Memory B cell (primary cell): ENCODE measurements around the gene DNAJC1.
"Not testable (repeated sequence)": the region's sequence is repeated elsewhere in the genome, so short reads cannot be mapped to it uniquely, and the experiment has no call there.

ENCODE experiments used
- ATAC-seq: fragments of 150-1000 bp; cut with Tn5 transposase; 2 replicates; pipeline ENCODE4 v1.10.0; 2021; ENCODE audit warnings: low read depth, mild to moderate bottlenecking, moderate library complexity
- DNase-seq, 2 donors: peaks; one replicate each; pipeline ENCODE4 v3.0.0; 2022; ENCODE audit warnings: low spot score in 2 of 2
- H3K27ac Mint-ChIP-seq: one replicate; pipeline ENCODE4 v1.8.0; 2022; ENCODE audit warnings: mild to moderate bottlenecking, moderate library complexity, mixed read lengths
- H3K27me3 Mint-ChIP-seq: one replicate; pipeline ENCODE4 v1.8.0; 2022; ENCODE audit warnings: mixed read lengths
- H3K36me3 Mint-ChIP-seq: one replicate; pipeline ENCODE4 v1.8.0; 2022; ENCODE audit warnings: mild to moderate bottlenecking, mixed read lengths
- H3K4me1 Mint-ChIP-seq: one replicate; pipeline ENCODE4 v1.8.0; 2022; ENCODE audit warnings: mixed read lengths
- H3K4me3 Mint-ChIP-seq: one replicate; pipeline ENCODE4 v1.8.0; 2022; ENCODE audit warnings: mild to moderate bottlenecking, moderate library complexity, mixed read lengths
- H3K9me3 Mint-ChIP-seq: one replicate; pipeline ENCODE4 v1.8.0; 2022; ENCODE audit warnings: mixed read lengths

The DNAJC1 gene

GRCh38 chr10:21889477-21890275, 113.9 kb downstream of the DNAJC1 start:
- H3K36me3 Mint-ChIP-seq, result peaks cover 35% of the 10 kb centered on the region
- H3K4me3 Mint-ChIP-seq, result no peak overlapping the region
- H3K27ac Mint-ChIP-seq, result peak overlapping the region; percentile 58
- no peak for ATAC-seq
- H3K9me3 Mint-ChIP-seq, result peaks cover 24% of the 10 kb centered on the region
- no peak for DNase-seq
- H3K4me1 Mint-ChIP-seq, result peaks cover 16% of the 10 kb centered on the region
- no peaks in the 10 kb centered on the region for H3K27me3 Mint-ChIP-seq

- Mint-ChIP-seq H3K27ac (peak overlapping the region; percentile 58), H3K4me3 (no peak overlapping the region), H3K36me3 (peaks cover 30% of the 10 kb centered on the region), H3K27me3 (no peaks in the 10 kb centered on the region), H3K9me3 (peaks cover 20% of the 10 kb centered on the region), H3K4me1 (peaks cover 16% of the 10 kb centered on the region)
- DNase-seq, result no peak
- peak; percentile 74 for ATAC-seq
These were observed 114.6 kb downstream of the DNAJC1 start for GRCh38 chr10:21888959-21889358.

GRCh38 chr10:21885940-21886339, 117.6 kb downstream of the DNAJC1 start:
- DNase-seq (no peak), ATAC-seq (no peak)
- Mint-ChIP-seq H3K27me3 (no peaks in the 10 kb centered on the region), H3K4me1 (peaks cover 16% of the 10 kb centered on the region), H3K36me3 (peaks cover 25% of the 10 kb centered on the region), H3K4me3 (no peak overlapping the region), H3K9me3 (peaks cover 11% of the 10 kb centered on the region), H3K27ac (no peak overlapping the region)

- Mint-ChIP-seq H3K36me3 (peaks cover 32% of the 10 kb centered on the region), H3K27me3 (no peaks in the 10 kb centered on the region), H3K9me3 (peaks cover 9% of the 10 kb centered on the region), H3K4me3 (no peak overlapping the region), H3K27ac (no peak overlapping the region), H3K4me1 (no peaks in the 10 kb centered on the region)
- DNase-seq (no peak), ATAC-seq (no peak)
These were observed 130.3 kb downstream of the DNAJC1 start for GRCh38 chr10:21873198-21873597.

- not testable (repeated sequence) for H3K27me3 Mint-ChIP-seq, H3K9me3 Mint-ChIP-seq, H3K4me3 Mint-ChIP-seq, DNase-seq, H3K27ac Mint-ChIP-seq, H3K4me1 Mint-ChIP-seq, ATAC-seq
- H3K36me3 Mint-ChIP-seq, result peaks cover 32% of the 10 kb centered on the region
These were observed 130.8 kb downstream of the DNAJC1 start for GRCh38 chr10:21872771-21873170.

GRCh38 chr10:21870849-21871248, 132.7 kb downstream of the DNAJC1 start:
- no peak for ATAC-seq
- Mint-ChIP-seq H3K27ac (no peak overlapping the region), H3K36me3 (peaks cover 37% of the 10 kb centered on the region), H3K4me3 (no peak overlapping the region), H3K4me1 (no peaks in the 10 kb centered on the region), H3K27me3 (no peaks in the 10 kb centered on the region), H3K9me3 (peaks cover 12% of the 10 kb centered on the region)
- no peak for DNase-seq

GRCh38 chr10:21869087-21869486, 134.4 kb downstream of the DNAJC1 start:
- not testable (repeated sequence) for H3K27me3 Mint-ChIP-seq, ATAC-seq, H3K4me3 Mint-ChIP-seq, DNase-seq, H3K27ac Mint-ChIP-seq, H3K4me1 Mint-ChIP-seq
- peaks cover 10% of the 10 kb centered on the region for H3K9me3 Mint-ChIP-seq
- peaks cover 33% of the 10 kb centered on the region for H3K36me3 Mint-ChIP-seq

GRCh38 chr10:21860718-21861117, 142.8 kb downstream of the DNAJC1 start:
- Mint-ChIP-seq H3K27ac (no peak overlapping the region), H3K9me3 (peaks cover 1% of the 10 kb centered on the region), H3K27me3 (no peaks in the 10 kb centered on the region), H3K4me1 (no peaks in the 10 kb centered on the region), H3K4me3 (no peak overlapping the region), H3K36me3 (peaks cover 17% of the 10 kb centered on the region)
- no peak for ATAC-seq
- DNase-seq, result no peak

- H3K27me3 Mint-ChIP-seq, result no peaks in the 10 kb centered on the region
- peaks cover 16% of the 10 kb centered on the region for H3K36me3 Mint-ChIP-seq
- no peak overlapping the region for H3K27ac Mint-ChIP-seq
- DNase-seq, result no peak
- ATAC-seq, result no peak
- no peak overlapping the region for H3K4me3 Mint-ChIP-seq
- H3K4me1 Mint-ChIP-seq, result no peaks in the 10 kb centered on the region
- peaks cover 3% of the 10 kb centered on the region for H3K9me3 Mint-ChIP-seq
These were observed 145.1 kb downstream of the DNAJC1 start for GRCh38 chr10:21858455-21858854.

- Mint-ChIP-seq H3K27ac (no peak overlapping the region), H3K4me3 (no peak overlapping the region), H3K9me3 (peaks cover 14% of the 10 kb centered on the region), H3K4me1 (no peaks in the 10 kb centered on the region), H3K36me3 (peaks cover 48% of the 10 kb centered on the region), H3K27me3 (no peaks in the 10 kb centered on the region)
- DNase-seq, result no peak
- no peak for ATAC-seq
These were observed 153.9 kb downstream of the DNAJC1 start for GRCh38 chr10:21849607-21850006.

- no peaks in the 10 kb centered on the region for H3K27me3 Mint-ChIP-seq
- peaks cover 31% of the 10 kb centered on the region for H3K36me3 Mint-ChIP-seq
These were observed 159.9 kb downstream of the DNAJC1 start for GRCh38 chr10:21843645-21844044.

GRCh38 chr10:21841273-21841672, 162.3 kb downstream of the DNAJC1 start:
- H3K36me3 Mint-ChIP-seq, result peaks cover 19% of the 10 kb centered on the region
- DNase-seq, H3K4me3 Mint-ChIP-seq, H3K27me3 Mint-ChIP-seq, H3K27ac Mint-ChIP-seq, ATAC-seq, H3K4me1 Mint-ChIP-seq, H3K9me3 Mint-ChIP-seq: not testable (repeated sequence)

More at GRCh38 chr10:21843645-21844044, 159.9 kb downstream of the DNAJC1 start:
- ATAC-seq (no peak), DNase-seq (no peak)
- H3K27ac Mint-ChIP-seq, result no peak overlapping the region
- H3K4me1 Mint-ChIP-seq, result no peaks in the 10 kb centered on the region
- H3K4me3 Mint-ChIP-seq, result no peak overlapping the region
- peaks cover 8% of the 10 kb centered on the region for H3K9me3 Mint-ChIP-seq

GRCh38 chr10:21837487-21837886, 166.0 kb downstream of the DNAJC1 start:
- H3K9me3 Mint-ChIP-seq, result peaks cover 14% of the 10 kb centered on the region

GRCh38 chr10:21834574-21834973, 169.0 kb downstream of the DNAJC1 start:
- ATAC-seq, H3K27me3 Mint-ChIP-seq, H3K4me3 Mint-ChIP-seq, H3K4me1 Mint-ChIP-seq, DNase-seq, H3K27ac Mint-ChIP-seq: not testable (repeated sequence)
- Mint-ChIP-seq H3K36me3 (peaks cover 44% of the 10 kb centered on the region), H3K9me3 (peaks cover 25% of the 10 kb centered on the region)

More at GRCh38 chr10:21837487-21837886, 166.0 kb downstream of the DNAJC1 start:
- not testable (repeated sequence) for H3K27ac Mint-ChIP-seq, H3K4me1 Mint-ChIP-seq, H3K4me3 Mint-ChIP-seq, H3K27me3 Mint-ChIP-seq, ATAC-seq, DNase-seq
- peaks cover 33% of the 10 kb centered on the region for H3K36me3 Mint-ChIP-seq

- no peaks in the 10 kb centered on the region for H3K4me1 Mint-ChIP-seq
- no peak for ATAC-seq
- no peak overlapping the region for H3K27ac Mint-ChIP-seq
- H3K4me3 Mint-ChIP-seq, result no peak overlapping the region
- H3K36me3 Mint-ChIP-seq, result peaks cover 36% of the 10 kb centered on the region
- DNase-seq, result no peak
- peaks cover 23% of the 10 kb centered on the region for H3K9me3 Mint-ChIP-seq
- no peaks in the 10 kb centered on the region for H3K27me3 Mint-ChIP-seq
These were observed 170.8 kb downstream of the DNAJC1 start for GRCh38 chr10:21832821-21833130.
